HG02870 (cell line): ENCODE data around the gene ITPKB.

Source experiments
- ATAC-seq: cut with Tn5 transposase; IDR thresholded peaks from one replicate; pipeline ENCODE4 v1.9.1; 2021; ENCODE audit warnings: mild to moderate bottlenecking, moderate library complexity; ENCODE audit not compliant: unreplicated experiment

Gene ITPKB

DNA sequence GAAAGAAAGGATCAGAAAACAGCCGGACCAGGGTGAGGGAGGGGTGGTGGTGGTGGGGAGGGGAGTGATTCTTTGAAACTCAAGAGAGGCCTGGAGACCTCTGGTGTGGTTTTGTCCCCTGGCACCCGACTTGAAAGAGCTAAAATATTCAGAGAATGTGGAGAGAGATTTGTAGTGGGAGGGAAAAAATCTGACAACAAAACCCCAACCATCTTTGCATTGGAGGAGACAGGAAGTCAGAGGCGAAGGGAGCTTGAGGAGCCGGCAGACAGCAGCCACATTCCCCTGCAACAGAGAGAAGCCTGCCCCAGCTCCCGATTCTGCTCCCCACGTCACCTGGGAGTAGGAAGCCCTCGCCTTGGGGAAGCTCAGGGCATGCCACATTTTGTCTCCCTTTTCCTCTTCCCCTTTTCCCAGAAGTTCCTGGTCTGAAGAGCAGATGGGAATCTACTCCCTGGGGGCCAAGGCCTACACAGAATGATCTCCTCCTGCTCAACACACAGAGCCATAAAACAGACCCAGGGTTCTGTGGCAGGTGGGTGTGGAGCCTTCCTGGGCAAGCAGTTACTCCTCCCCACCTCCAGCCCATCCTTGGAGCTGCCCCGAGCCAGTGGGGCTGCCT lies 84.9 kb downstream of the ITPKB start:
- ATAC-seq: no peak

DNA sequence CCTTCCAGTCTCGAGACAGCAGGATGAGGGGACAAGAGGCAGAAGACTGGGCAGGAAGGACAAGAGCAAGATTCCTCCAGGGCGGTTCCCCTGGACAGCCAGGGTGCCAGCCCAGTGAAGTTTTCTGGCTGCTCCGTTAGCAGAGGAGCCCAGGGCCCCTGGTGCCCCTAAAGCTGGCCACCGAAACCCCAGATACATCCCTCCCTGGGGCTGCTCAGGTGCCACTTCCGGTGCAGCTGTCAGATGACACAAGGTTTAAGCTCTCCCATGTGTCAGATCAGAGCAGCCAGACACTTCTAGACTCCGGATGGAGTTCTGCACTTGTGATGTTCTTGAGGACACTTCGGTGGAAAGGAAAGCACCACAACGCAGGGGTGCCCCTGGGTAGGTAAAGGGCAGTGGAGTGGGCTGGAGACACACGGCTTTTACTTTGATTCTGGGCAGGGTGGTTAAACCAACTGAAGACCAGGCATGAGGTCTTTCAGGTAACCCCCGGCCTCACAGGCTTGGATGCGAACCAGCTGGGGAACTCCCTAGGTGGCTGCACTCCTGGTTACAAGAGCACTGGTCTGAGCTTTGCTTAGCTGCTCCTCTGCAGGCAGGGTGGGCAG lies 85.7 kb downstream of the ITPKB start:
- ATAC-seq: peak; percentile 48

DNA sequence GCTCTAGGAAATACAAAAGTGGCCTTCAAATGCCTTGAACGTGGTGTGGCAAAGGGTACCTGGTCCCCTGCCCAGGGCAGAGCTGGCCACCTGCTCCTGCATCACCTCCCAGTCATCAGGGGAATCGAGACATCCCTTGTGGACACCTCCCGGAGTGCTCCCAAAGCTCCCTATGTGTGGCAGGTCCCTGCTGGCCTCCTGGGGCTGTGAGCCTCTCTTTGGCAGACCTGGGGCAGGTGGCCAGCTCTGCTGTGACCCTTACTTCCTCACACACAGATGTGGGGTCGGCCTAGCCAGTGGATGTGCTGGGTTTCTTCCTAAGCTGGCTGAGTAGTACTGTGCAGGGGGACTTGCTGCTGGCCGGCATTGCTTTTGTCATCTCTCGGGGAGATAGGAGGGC lies 86.5 kb downstream of the ITPKB start:
- ATAC-seq: no peak

DNA sequence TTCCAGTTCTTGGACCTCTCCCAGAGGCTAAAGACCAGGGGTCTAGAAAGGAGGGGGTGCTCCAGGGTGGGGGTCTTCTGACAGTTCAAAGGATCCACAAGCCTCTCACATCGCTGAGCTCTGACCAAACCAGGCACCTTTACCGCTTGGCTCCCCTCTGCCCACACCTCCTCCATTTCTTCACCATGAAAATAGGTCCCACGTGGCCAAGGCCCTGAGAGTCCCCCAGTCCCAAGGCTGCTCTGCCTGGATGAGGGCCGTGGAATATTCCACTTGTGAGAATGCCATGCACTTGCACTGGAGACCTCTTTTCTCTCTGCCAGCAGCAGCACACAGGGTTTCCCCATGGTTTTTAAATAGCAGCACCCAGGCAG lies 87.4 kb downstream of the ITPKB start:
- ATAC-seq: no peak

DNA sequence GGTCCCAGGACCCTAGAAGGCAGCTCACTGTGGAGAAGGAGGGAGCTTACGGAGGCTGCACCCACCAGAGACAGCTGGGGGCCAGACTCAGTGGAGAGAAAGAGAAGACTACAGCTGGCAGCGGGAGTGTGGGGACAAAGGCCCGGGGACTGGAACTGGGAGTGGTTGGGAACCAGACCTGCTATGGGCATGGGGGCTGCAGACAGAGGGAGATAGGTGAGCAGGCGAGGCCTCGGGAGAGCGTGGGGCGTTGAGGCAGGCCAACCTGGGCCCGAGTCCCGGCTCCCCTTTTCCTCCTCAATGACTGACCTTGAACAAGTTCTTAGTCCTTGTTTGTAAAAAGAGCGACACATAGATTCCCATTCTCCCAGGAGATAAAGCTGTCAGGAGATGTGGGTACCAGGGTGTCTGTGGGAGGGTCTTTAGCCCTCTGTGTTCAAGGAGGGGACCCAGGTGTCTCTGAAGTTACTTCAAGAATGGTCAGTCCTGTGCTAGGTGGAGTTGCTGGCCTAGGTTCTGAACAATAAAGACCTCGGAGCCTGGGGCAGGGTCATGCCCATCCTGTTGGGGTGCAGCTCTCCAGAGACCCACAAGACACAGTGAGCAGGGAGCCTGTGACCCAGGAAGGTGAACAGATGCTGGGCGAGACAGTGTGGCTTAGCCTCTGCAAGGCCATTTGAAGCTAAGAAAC lies 87.9 kb downstream of the ITPKB start:
- ATAC-seq: no peak

DNA sequence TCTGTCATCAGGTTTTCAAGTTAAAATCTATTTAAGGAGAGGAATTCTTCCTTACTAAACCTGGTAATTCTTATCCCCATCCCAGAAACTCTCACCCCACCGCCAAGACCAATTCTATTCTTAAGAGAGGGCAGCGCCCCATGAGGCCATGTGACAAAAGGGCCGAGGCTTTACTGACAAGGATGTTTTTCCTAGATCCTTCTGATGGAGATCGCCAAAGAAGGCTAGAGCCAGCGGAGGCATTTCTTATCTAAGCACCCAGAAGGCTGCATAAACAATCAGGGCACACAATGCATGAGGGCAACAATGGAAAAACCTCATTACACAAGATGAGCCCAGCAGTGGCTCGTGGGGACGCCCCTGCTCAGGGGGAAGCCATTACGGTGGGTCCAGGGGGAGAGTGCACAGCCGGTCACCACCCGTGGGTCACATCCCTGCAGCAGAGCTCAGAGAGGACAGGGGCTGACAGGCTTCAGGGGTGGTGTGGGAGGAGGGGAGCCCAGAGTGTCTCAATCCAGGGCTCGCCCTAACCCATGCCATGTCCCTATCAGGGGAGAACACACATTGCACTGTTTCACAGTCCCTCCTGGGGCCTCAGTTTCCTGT lies 88.7 kb downstream of the ITPKB start:
- ATAC-seq: no peak

DNA sequence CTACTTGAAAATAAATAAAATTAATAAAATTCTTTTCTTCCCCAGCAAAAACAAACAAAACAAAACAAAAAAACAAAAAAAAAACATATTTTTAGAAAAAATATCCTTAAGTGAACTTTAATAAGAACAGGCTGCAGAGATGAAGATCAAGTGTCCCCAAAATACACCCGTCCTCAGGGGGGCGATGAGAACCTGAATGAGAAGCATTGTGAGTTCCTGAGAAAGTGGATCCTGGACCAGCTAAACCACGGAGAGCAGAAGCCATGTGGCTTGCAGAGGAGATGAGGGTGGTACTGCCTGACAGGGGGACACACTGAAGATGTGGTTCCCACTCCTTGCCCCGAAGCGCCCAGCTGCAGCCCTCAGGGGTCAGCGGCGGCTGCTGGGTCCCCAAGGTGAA lies 89.3 kb downstream of the ITPKB start:
- ATAC-seq: no peak

DNA sequence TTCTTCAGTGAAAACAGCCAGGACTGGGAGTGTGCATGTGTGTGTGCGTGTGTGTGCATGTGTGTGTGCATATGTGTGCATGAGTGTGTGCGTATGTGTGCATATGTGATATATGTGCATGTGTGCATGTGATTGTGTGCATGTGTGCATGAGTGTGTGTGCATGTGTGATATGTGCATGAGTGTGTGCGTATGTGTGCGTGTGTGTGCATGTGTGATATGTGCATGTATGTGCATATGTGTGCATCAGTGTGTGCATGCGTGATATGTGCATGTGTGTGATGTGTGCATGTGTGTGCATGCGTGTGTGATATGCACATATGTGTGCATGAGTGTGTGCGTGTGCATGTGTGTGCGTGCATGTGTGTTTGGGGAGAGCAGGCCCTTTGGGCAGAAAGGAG lies 89.8 kb downstream of the ITPKB start:
- no peak for ATAC-seq

DNA sequence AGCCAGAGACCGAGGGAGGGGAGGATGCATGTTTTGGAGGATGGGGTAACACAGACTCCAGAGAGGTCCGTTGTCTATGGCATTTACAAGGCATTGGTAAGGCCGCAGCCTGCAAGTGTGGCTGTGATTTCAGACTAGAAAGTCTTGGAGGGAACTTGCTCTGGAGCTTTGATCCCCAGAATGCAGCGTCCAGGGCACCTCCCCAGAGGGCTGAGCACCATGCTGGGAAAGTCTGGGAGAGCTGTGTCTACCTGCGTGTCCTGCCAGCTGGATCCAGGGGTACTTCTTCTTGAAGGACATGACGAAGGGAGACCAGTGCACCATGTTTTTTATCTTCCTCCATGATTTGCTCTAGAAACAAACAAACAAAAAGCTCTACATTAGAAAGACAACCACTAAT lies 90.7 kb downstream of the ITPKB start:
- ATAC-seq: no peak

DNA sequence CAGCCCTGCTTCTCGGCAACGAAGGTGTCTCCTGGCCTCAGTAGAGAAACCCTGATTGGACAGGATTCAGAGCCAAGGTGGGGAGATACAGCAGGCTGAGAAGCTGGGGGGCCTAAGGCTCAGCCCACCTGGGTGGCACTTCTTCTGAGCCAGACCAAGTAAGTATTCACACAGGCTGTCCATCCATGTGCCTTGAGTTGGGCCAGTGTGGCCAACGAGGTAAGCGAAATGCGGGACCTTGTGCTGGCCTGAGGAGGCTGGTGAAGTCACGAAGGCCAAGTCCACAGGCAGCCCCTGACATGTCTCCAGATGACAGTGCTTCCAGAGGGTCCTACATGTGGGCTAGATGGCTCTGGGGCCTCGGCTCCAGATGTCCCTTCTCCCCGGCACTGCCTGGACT lies 91.4 kb downstream of the ITPKB start:
- no peak for ATAC-seq

DNA sequence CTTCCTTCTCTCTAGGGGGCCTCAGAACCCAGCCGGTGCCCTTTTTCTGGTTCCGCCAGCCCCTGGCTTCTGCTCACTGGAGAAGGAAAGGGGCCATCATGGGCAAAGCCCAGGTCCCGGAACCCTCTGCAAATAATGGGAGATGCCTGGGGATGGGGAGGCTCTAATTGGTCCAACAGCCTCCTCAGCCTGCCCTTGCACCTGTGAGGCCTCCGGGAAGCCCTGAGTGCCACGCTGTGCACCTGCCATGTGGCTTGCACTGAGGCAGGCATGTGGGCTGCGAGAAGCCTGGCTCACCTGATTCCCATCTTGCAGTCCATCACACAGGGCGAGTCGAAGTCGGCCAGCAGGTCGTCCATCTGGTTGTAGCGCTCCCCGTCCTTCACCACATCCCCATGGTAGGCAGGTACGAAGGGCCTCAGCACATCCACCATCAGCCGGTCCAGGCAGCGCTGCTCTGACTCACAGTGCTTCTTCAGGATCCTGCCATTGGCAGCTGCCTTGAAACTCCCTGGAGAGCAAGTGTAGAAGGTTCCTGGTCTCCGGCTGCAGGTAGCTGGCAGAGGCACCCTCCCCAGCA lies 92.1 kb downstream of the ITPKB start:
- ATAC-seq: no peak

DNA sequence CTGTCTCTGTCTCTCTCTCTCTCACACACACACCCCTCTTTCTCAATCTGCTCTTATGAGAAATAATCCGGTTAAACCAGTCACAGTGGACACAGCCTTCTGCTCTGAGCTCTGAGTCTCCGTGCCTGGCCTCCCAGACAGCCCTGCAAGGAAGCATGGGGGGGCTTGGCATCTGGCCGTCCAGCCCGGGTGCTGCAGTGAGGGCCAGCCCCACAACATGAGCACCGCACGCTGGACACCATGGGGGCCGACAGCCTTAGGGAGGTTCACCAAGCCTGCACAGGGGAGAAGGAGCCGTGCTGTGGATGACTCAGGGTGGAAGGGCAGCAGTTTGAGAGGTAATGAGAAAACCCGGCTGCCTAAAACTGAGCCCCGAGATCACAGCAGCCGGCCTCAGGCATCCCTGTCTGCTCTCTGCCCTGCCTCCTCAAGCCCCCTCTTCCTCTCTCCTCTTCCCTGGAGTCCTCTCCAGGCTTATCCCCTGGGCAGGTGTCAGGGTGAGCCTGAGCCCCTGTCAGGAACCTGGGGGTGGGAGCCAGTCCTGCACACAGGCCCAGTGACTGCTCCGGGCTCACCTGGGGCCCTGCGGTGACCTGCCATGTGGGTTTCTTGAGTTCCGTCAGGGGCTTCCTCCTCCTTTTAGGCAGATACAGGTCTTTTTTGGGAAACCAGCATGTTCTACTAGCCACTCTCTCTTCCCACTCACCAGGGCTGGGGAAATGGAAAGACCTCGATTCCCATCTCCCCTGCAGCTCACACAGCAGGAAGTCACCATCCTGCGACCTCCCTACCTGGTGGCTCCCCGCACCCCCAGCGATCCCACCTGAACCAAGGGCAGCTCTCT lies 92.8 kb downstream of the ITPKB start:
- ATAC-seq: no peak

DNA sequence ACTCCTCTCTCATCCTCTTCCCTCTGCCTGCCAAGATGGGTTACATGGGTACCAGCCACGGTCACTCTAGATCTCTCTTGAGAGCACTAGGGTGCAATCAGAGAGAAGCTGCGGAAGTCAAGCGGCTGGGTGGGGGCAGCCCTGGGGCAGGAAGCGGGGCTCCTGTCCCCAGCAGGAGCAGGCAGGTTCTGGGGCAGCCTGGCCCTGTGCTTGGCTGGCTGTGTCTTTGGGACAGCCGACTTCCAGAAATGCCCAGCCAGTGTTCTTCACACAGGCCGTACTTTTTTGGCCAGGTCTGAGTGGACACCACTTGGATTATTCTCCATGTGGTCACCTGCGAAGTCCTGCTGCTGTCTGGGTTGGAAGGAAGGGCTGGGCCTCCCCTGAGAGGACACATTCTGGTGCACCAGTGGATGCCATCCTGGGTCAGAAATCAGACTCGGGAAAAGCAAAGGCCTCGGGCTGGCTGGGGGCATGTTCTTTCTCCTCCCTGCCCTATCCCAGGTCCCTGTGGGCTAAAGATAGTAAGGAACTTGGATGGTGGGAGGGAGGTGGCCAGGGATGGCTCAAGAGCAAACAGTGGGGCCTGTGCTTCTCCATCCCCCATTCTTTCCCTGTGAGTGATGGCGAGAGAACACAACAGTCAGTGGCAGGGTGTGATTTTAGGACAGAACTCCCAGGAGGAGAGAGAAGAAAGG lies 93.7 kb downstream of the ITPKB start:
- no peak for ATAC-seq

DNA sequence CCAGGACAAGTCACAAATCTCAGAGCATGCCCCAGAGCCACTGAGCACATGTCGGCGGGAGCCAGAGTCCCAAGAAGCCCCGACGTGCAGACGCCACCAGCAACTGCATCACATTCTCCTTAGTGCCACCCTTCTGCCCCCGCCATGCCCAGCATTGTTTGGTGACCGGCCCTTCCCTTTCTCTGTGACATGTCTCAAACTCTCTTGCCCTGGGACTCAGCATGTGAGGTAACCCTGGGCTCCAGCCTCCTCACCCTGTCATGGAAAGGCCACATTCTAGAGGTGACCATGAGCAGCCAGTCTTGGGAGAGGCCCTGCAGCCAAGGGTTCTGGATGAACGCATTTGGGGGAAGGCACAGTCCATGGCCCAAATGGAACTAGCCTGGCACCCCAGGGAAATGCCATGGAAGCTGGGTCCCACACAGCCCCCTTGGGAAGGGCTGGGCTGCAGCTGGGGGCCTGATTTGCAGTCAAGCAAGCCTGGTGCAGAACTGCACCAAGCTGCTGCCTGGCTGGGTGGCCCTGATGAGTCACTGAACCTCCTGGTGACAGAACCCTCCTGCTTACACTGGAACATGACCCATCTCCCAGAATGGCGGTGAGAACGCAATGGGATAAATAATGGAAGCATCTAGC lies 94.4 kb downstream of the ITPKB start:
- no peak for ATAC-seq

DNA sequence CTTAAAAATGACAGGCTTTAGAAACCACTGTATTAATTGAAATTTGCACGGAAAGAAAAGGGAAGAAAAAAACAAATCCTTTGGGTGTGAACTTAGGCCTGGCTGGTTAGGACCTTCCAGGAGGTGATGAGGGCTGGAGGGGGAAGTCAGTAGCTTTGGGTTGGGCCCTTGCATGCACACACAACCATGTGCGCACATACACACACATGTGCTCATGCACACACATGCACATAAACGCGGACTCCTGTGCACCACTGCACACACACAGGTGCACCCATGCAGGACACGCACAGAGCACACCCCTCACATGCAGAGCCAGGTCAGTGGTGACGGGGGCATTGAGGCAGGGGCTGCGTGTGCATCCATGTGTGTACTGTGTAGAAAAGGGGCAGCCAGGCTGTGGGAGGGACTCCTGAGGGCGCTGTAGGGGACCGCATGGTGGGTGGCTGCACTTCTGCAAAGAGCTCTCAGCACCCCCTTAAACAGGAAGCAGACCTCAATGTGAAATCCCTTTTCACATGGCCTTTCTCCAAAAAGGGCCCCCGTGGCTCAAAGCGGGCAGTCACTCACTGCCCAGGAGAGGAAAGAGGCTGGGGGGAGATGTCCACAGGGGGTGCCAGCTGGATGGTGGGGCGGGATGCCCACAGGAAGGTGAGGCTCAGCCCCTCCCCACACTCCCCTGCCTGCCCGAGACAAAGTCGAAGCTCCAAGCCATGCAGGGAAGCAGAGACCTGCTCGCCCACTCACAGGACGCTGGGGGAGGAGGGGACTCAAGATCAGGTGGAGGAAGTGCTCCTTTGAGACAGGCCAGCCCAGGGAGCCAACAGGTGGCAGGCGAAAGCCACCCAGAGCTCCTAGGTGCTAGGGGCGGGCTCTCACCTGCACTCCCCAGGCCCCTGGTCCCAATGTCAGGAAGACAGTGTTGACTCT lies 95.2 kb downstream of the ITPKB start:
- ATAC-seq: no peak

DNA sequence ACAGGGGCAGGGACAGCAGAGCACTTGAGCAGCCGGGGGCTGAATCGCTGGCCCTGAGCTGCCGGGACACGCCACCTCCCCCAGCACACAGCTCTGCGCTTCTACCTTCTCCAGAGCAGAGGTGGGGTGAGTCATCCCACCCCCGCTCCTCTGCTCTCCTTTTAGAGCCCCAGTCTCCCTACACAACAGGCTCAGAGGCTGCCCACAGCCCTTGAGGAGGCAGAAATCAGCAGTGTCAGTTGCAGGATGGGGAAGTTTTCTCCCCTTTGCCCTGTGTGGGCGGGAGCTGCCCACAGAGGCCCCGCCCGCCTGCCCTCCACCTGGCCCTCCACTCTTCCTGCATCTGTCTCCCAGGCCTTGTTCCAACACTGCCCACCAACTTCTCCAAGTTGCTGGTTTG lies 95.9 kb downstream of the ITPKB start:
- peak; percentile 70 for ATAC-seq

DNA sequence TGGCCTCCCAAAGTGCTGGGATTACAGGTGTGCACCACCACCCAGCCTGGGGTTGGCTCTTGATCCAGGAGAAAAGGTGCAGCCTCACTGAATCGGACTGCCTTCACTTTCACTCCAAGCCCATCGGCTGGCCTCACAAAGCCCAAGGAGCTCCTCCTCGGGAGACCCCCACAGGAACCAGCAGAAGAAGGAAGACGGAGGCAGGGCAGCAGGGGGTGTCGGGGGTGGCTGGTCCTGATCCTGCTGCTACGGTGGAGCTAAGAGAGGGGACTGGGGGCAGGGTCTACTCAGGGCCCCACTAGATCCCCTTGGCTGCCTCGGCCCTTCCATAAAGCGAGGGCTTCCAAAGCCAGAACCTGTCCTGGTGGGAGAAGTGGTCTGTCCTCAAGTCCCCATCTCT lies 96.7 kb downstream of the ITPKB start:
- no peak for ATAC-seq

DNA sequence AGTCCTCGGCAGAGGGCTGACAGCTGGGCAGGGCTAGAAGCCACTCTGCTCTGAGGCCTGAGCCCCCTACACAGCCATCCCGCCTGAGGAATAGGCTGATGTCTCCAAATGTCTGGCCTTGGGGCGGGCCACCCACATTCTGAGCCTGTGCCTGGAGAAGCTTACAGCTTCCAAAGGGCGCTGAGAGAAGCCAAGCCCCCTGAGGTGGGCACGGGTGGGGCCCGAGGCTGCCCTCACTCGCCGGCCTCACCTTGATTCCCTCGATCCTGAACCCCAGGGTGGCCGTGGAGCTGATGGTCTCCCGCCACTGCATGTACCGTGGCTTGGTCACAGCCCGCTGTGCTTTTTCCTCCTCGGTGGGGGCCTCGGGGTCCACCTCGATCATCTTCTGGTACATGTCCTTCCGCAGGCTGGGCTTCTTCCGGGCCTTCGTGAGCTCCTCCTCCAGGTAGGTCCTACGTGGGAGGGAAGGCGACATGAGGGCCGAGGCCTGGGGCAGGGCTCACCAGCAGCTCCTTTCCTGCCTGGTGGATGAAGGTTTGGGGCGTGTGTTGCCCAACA lies 97.3 kb downstream of the ITPKB start:
- no peak for ATAC-seq
